WTC11 (cell line): ENCODE measurements around the gene PSTK. TPM values are rescaled to one million over a fixed set of nuclear protein-coding genes. Genes with fewer than 3 reads are reported as not detected.

Source experiments
- ATAC-seq: fragments of 200-7000 bp; cut with Tn5 transposase; 2 replicates; pipeline ENCODE4 v1.10.0; 2021; ENCODE audit warnings: mild to moderate bottlenecking, moderate library complexity
- CTCF ChIA-PET: fragments of 300-600 bp; sonication (Branson Sonifier 250); formaldehyde crosslinking; loops from one replicate; lab custom pipeline; 2021; ENCODE audit warnings: antibody characterized with exemption; lab: Charles Lee
- POLR2A ChIA-PET: fragments of 350-600 bp; sonication (Branson Sonifier 250); formaldehyde crosslinking; loops from one replicate; lab custom pipeline; 2021; ENCODE audit warnings: antibody characterized with exemption; lab: Charles Lee
- DNase-seq: peaks from one replicate; pipeline ENCODE4 v3.0.0; 2021; ENCODE audit warnings: low spot score
- H3K27ac Mint-ChIP-seq: 2 replicates; pipeline ENCODE4 v1.8.0; 2021; ENCODE audit warnings: mixed read lengths
- H3K27me3 Mint-ChIP-seq: 2 replicates; pipeline ENCODE4 v1.8.0; 2021; ENCODE audit warnings: low read depth, mild to moderate bottlenecking, moderate library complexity, mixed read lengths
- H3K36me3 Mint-ChIP-seq: 2 replicates; pipeline ENCODE4 v1.8.0; 2021; ENCODE audit warnings: mixed read lengths
- H3K4me1 Mint-ChIP-seq: 2 replicates; pipeline ENCODE4 v1.8.0; 2022; ENCODE audit warnings: mixed read lengths
- H3K4me3 Mint-ChIP-seq: 2 replicates; pipeline ENCODE4 v1.8.0; 2021; ENCODE audit warnings: mild to moderate bottlenecking, moderate library complexity, mixed read lengths
- H3K9me3 Mint-ChIP-seq: 2 replicates; pipeline ENCODE4 v1.8.0; 2021; ENCODE audit warnings: mixed read lengths
- ATF2 ChIP-seq: sonication (generic); formaldehyde crosslinking; IDR thresholded peaks from 2 replicates; pipeline ENCODE4 v1.8.1; 2022; ENCODE audit warnings: low read depth, missing genetic modification reagents, borderline replicate concordance
- ATF3 ChIP-seq: sonication (generic); formaldehyde crosslinking; conservative IDR thresholded peaks from 2 replicates; pipeline ENCODE4 v1.8.1; 2022; ENCODE audit warnings: mild to moderate bottlenecking, missing genetic modification reagents
- CBFB ChIP-seq: sonication (generic); formaldehyde crosslinking; IDR thresholded peaks from 2 replicates; pipeline ENCODE4 v1.8.1; 2022; ENCODE audit warnings: mild to moderate bottlenecking, low read depth, missing genetic modification reagents
- E2F5 ChIP-seq: sonication (generic); formaldehyde crosslinking; IDR thresholded peaks from 2 replicates; pipeline ENCODE4 v1.8.1; 2022; ENCODE audit warnings: mild to moderate bottlenecking, moderate library complexity, missing genetic modification reagents
- ELF4 ChIP-seq: sonication (generic); formaldehyde crosslinking; IDR thresholded peaks from 2 replicates; pipeline ENCODE4 v1.8.1; 2022; ENCODE audit warnings: low read depth, mild to moderate bottlenecking, moderate library complexity, missing genetic modification reagents
- EMX1 ChIP-seq: fragments of 250-450 bp; sonication (Bioruptor Pico); IDR thresholded peaks from 2 replicates; pipeline ENCODE4 v1.8.0; 2021; ENCODE audit warnings: mild to moderate bottlenecking
- ESRRA ChIP-seq: sonication (generic); formaldehyde crosslinking; IDR thresholded peaks from 2 replicates; pipeline ENCODE4 v1.8.1; 2022; ENCODE audit warnings: mild to moderate bottlenecking, missing genetic modification reagents, borderline replicate concordance
- FOXP1 ChIP-seq: sonication (generic); formaldehyde crosslinking; IDR thresholded peaks from 2 replicates; pipeline ENCODE4 v1.8.0; 2022; ENCODE audit warnings: missing genetic modification reagents, mild to moderate bottlenecking, moderate library complexity, borderline replicate concordance
- GABPB1 ChIP-seq: sonication (generic); formaldehyde crosslinking; IDR thresholded peaks from 2 replicates; pipeline ENCODE4 v1.8.1; 2023; ENCODE audit warnings: mild to moderate bottlenecking, missing genetic modification reagents
- MXD4 ChIP-seq: fragments of 250-450 bp; sonication (Bioruptor Pico); IDR thresholded peaks from 2 replicates; pipeline ENCODE4 v1.8.0; 2021; ENCODE audit warnings: mild to moderate bottlenecking, moderate library complexity, borderline replicate concordance
- MYBL2 ChIP-seq: sonication (generic); formaldehyde crosslinking; IDR thresholded peaks from 2 replicates; pipeline ENCODE4 v1.8.1; 2023; ENCODE audit warnings: mild to moderate bottlenecking, moderate library complexity, missing genetic modification reagents
- NFATC4 ChIP-seq: fragments of 250-450 bp; sonication (Bioruptor Pico); IDR thresholded peaks from 2 replicates; pipeline ENCODE4 v1.9.0; 2021; ENCODE audit warnings: mild to moderate bottlenecking
- NR3C1 ChIP-seq: sonication (generic); formaldehyde crosslinking; conservative IDR thresholded peaks from 2 replicates; pipeline ENCODE4 v1.8.1; 2023; ENCODE audit warnings: low read depth, mild to moderate bottlenecking, missing genetic modification reagents
- RELA ChIP-seq: sonication (generic); formaldehyde crosslinking; IDR thresholded peaks from 2 replicates; pipeline ENCODE4 v1.8.1; 2022; ENCODE audit warnings: missing genetic modification reagents, mild to moderate bottlenecking, borderline replicate concordance
- RORB ChIP-seq: fragments of 250-450 bp; sonication (Bioruptor Pico); IDR thresholded peaks from 2 replicates; pipeline ENCODE4 v1.9.0; 2021; ENCODE audit warnings: mild to moderate bottlenecking
- SMAD4 ChIP-seq: sonication (generic); formaldehyde crosslinking; IDR thresholded peaks from 2 replicates; pipeline ENCODE4 v1.8.0; 2022; ENCODE audit warnings: mild to moderate bottlenecking, missing genetic modification reagents
- SOX15 ChIP-seq: fragments of 250-450 bp; sonication (Bioruptor Pico); IDR thresholded peaks from 2 replicates; pipeline ENCODE4 v1.9.0; 2021; ENCODE audit warnings: mild to moderate bottlenecking
- TEAD4 ChIP-seq: sonication (generic); formaldehyde crosslinking; IDR thresholded peaks from 2 replicates; pipeline ENCODE4 v1.8.0; 2022; ENCODE audit warnings: mild to moderate bottlenecking, missing genetic modification reagents
- ZBTB21 ChIP-seq: sonication (generic); formaldehyde crosslinking; IDR thresholded peaks from 2 replicates; pipeline ENCODE4 v1.8.1; 2023; ENCODE audit warnings: mild to moderate bottlenecking, missing genetic modification reagents, borderline replicate concordance
- ZNF138 ChIP-seq: sonication (generic); formaldehyde crosslinking; conservative IDR thresholded peaks from 2 replicates; pipeline ENCODE4 v1.8.1; 2022; ENCODE audit warnings: mild to moderate bottlenecking, moderate library complexity, missing genetic modification reagents
- ZNF416 ChIP-seq: fragments of 250-450 bp; sonication (Bioruptor Pico); IDR thresholded peaks from 2 replicates; pipeline ENCODE4 v1.9.0; 2021; ENCODE audit warnings: mild to moderate bottlenecking, inconsistent platforms
- ZNF425 ChIP-seq: fragments of 250-450 bp; sonication (Bioruptor Pico); conservative IDR thresholded peaks from 2 replicates; pipeline ENCODE4 v1.9.0; 2021; ENCODE audit warnings: mild to moderate bottlenecking
- total RNA-seq: library from RNA; stranded (reverse); gene quantifications from 3 replicates; pipeline ENCODE4 v1.2.3, GENCODE V29; 2021

PSTK gene
- total RNA-seq, 1 experiment from 2014 or later = 4.0 TPM

GRCh38 chr10:122986335-122986734 is 6.1 kb downstream of the PSTK start (continued):
- no peak for TF ChIP-seq ESRRA
- TF ChIP-seq MYBL2 (CRISPR knock-in tag) = no peak
- TF ChIP-seq, all 79 proteins: peak for 0

- TF ChIP-seq MXD4 (CRISPR knock-in tag) = no peak
- TF ChIP-seq NFATC4 = no peak
- TF ChIP-seq CBFB (CRISPR knock-in tag) = no peak
- no peak for TF ChIP-seq ELF4 (CRISPR knock-in tag)
- TF ChIP-seq EMX1 (CRISPR knock-in tag) = no peak
- TF ChIP-seq NR3C1 (CRISPR knock-in tag) = no peak
- no peak for TF ChIP-seq ZNF416 (CRISPR knock-in tag)
- no peak for TF ChIP-seq FOXP1 (CRISPR knock-in tag)
- TF ChIP-seq ZNF138 (CRISPR knock-in tag) = no peak
- TF ChIP-seq RORB (CRISPR knock-in tag) = no peak
- ATAC-seq (no peak), DNase-seq (no peak)
- POLR2A ChIA-PET = no interaction called here
- H3K27ac Mint-ChIP-seq = no peak overlapping the region
- CTCF ChIA-PET = no interaction called here
- no peaks in the 10 kb centered on the region for H3K36me3 Mint-ChIP-seq
- H3K4me3 Mint-ChIP-seq = no peak overlapping the region
- H3K4me1 Mint-ChIP-seq = no peaks in the 10 kb centered on the region
- no peaks in the 10 kb centered on the region for H3K9me3 Mint-ChIP-seq
- no peaks in the 10 kb centered on the region for H3K27me3 Mint-ChIP-seq
Observed at GRCh38 chr10:122988501-122988900, 8.3 kb downstream of the PSTK start.

GRCh38 chr10:122990278-122990677 is 10.1 kb downstream of the PSTK start:
- no peak for DNase-seq
- Mint-ChIP-seq H3K27me3 (no peaks in the 10 kb centered on the region), H3K4me3 (no peak overlapping the region), H3K36me3 (peaks cover 13% of the 10 kb centered on the region), H3K4me1 (no peaks in the 10 kb centered on the region), H3K27ac (no peak overlapping the region; the same call in 1 of the 2 replicates), H3K9me3 (no peaks in the 10 kb centered on the region)
- TF ChIP-seq TEAD4 (CRISPR knock-in tag) (no peak), ATF3 (CRISPR knock-in tag) (no peak), SOX15 (CRISPR knock-in tag) (no peak), RELA (no peak), ZNF425 (CRISPR knock-in tag) (no peak), ZBTB21 (no peak), SMAD4 (CRISPR knock-in tag) (no peak), GABPB1 (CRISPR knock-in tag) (no peak), E2F5 (no peak), ATF2 (no peak)
- ChIA-PET POLR2A (no interaction called here), CTCF (interaction anchor here (1.5 kb wide), 1 partner anchor 9 kb away, joined by 6 read pairs; no protein-coding TSS in a partner anchor)
- ATAC-seq = no peak
